Mucosa of descending colon (tissue), 3 donors: ENCODE measurements around the gene GPR137. TPM values are rescaled to one million over a fixed set of nuclear protein-coding genes. Genes with fewer than 3 reads are reported as not detected.

Experiments used
- ATAC-seq: fragments of 200-7000 bp; cut with Tn5 transposase; one replicate; pipeline ENCODE4 v1.9.1; 2020; ENCODE audit warnings: mild to moderate bottlenecking, moderate library complexity
- DNase-seq, 3 donors: peaks; one replicate each; pipeline ENCODE4 v3.0.0-alpha.2; 2020
- H3K36me3 ChIP-seq: fragments of 200-600 bp; one replicate; pipeline ENCODE4 v1.8.0; 2021; ENCODE audit warnings: low read depth, mild to moderate bottlenecking
- H3K4me1 ChIP-seq: fragments of 200-600 bp; one replicate; pipeline ENCODE4 v1.8.0; 2021; ENCODE audit warnings: low read depth, mild to moderate bottlenecking
- H3K4me3 ChIP-seq: fragments of 200-600 bp; one replicate; pipeline ENCODE4 v1.8.0; 2021; ENCODE audit warnings: mild to moderate bottlenecking
- H3K9me3 ChIP-seq: fragments of 200-600 bp; one replicate; pipeline ENCODE4 v1.8.0; 2021; ENCODE audit warnings: mild to moderate bottlenecking
- intact Hi-C, 2 donors: fragments of 100-400 bp; cut with DNase I in 1 of 2; cut with micrococcal nuclease in 1 of 2; formaldehyde crosslinking; loops; one replicate each; pipeline versions ENCODE4 v1.11.0 to v1.11.1; 2022; cut with DNase I, micrococcal nuclease
- total RNA-seq, 3 donors: library from RNA; stranded (reverse); fragmentation: NEBNext Ultra II Directional in 2 of 3; extraction: Animal tissue kit (Norgen Biotek cat#: 25700) in 2 of 3; gene quantifications; one replicate each; pipeline versions ENCODE4 v1.2.1 to v1.2.4, GENCODE V29; 2021 to 2023
- TF ChIP-seq, protein P1 (sequence below): fragments of 200-600 bp; IDR thresholded peaks from one replicate; pipeline ENCODE4 v1.8.0; 2022; ENCODE audit warnings: antibody characterized with exemption, mild to moderate bottlenecking
- donor health status: DM: no; HTN: no; CAD: no; lungs with moderate emphysema.
- donor health status: DM: no; HTN: no; CAD: no.
- donor health status: DM: no; HTN: yes; CAD: no.

Gene GPR137
- total RNA-seq, 3 donors from 2014 or later: 31.2 to 46.7 (median 40.6) TPM

DNA sequence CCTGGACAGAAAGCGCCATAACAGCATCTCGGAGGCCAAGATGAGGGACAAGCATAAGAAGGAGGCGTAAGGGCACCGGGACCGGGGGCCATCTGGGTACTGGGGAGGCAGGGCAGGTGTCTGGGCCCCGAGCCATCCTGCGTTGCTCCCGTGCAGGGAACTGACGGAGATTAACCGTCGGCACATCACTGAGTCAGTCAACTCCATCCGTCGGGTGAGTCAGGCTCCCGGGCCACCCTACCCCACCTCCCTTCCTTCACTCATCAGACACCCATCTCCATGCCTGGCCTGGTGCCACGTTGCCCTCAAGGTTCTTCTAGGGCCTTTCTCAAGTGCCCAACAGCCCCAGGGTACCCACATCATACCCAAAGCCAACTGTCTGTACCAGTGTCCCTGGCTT, 19.3 kb upstream of the GPR137 start:
- H3K36me3 ChIP-seq: peaks cover 4% of the 10 kb centered on the region
- TF ChIP-seq, protein P1, sequence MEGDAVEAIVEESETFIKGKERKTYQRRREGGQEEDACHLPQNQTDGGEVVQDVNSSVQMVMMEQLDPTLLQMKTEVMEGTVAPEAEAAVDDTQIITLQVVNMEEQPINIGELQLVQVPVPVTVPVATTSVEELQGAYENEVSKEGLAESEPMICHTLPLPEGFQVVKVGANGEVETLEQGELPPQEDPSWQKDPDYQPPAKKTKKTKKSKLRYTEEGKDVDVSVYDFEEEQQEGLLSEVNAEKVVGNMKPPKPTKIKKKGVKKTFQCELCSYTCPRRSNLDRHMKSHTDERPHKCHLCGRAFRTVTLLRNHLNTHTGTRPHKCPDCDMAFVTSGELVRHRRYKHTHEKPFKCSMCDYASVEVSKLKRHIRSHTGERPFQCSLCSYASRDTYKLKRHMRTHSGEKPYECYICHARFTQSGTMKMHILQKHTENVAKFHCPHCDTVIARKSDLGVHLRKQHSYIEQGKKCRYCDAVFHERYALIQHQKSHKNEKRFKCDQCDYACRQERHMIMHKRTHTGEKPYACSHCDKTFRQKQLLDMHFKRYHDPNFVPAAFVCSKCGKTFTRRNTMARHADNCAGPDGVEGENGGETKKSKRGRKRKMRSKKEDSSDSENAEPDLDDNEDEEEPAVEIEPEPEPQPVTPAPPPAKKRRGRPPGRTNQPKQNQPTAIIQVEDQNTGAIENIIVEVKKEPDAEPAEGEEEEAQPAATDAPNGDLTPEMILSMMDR: no peak
- H3K4me1 ChIP-seq: peaks cover 11% of the 10 kb centered on the region
- no peaks in the 10 kb centered on the region for H3K9me3 ChIP-seq
- DNase-seq: peak in 1 of 3 donors; percentile 55
- ATAC-seq: no peak
- no peak overlapping the region for H3K4me3 ChIP-seq
- intact Hi-C loops: no loop called here

DNA sequence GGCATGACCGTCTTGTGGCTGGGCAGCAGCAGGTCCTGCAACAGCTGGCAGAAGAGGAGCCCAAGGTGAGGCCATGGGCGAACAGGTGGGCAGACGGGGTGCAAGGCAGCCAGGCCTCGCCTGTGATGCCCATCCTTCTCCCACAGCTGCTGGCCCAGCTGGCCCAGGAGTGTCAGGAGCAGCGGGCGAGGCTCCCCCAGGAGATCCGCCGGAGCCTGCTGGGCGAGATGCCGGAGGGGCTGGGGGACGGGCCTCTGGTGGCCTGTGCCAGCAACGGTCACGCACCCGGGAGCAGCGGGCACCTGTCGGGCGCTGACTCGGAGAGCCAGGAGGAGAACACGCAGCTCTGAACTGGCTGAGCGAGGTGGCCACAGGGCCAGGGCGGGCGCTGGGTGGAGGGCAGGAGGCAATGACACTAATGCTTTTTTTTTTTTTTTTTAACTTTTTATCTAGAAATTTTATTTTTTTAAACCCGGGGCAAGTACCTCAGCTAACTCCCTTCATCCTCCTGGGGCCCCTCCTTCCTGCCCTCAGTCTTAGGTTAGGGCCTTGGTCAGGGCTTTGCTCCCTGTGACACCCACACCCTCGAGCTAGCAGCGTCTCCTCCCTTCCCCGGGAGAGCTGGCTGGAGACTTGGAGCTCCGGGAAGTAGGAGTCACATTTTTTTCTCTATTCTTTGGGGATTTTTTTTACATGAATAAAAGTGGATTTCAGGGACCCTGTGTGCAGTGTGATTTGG, 18.3 kb upstream of the GPR137 start:
- TF ChIP-seq, protein P1: no peak
- Histone ChIP-seq H3K4me3 (no peak overlapping the region), H3K36me3 (peaks cover 4% of the 10 kb centered on the region)

DNA sequence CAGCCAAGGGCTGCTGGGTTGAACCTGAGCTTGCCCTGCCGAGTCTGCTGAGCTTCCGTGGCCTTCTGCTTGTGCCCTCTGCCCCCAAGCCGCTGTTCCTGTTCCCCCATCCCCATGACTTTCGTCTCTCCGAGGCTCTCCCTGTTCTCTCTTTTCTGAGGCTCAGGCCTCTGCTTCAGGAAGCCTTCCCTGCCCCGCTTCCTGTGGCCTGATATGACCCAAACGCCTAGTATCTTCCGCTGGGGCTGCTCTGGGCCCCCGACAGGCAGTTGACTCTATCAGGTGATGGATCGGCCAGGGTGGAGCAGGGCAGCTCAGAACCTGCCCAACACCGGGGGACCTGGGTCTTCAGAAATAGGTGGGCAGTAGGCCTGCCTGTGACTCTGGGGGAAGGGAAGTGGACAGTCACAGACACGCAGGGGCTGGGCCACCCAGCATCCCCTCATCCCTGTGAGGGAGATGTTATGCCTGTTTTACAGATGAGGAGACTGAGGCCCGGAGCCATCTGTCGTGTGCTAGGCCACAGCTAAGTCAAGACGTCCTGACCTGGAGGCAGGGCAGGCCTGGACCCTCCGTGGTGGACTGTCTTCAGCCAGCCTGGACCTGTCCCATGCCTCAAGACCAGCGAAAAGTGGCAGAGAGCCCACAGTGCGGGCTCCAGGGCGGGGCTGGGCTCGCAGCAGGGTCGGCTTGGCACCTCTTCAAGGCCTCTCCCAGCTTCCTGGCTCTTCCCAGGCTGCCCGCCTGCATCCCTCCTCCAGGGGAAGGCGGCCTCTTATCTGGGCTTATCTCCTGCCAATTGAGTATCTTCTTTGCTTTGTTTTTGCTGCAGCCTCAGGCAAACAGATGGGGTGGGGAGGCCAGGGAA, 17.4 kb upstream of the GPR137 start:
- intact Hi-C loops: no loop called here
- TF ChIP-seq, protein P1: no peak
- ATAC-seq: peak; percentile 10

More for the DNA sequence above, 18.3 kb upstream of the GPR137 start:
- H3K9me3 ChIP-seq: no peaks in the 10 kb centered on the region
- intact Hi-C loops: no loop called here
- no peak for ATAC-seq
- H3K4me1 ChIP-seq: peaks cover 18% of the 10 kb centered on the region
- DNase-seq: no peak

DNA sequence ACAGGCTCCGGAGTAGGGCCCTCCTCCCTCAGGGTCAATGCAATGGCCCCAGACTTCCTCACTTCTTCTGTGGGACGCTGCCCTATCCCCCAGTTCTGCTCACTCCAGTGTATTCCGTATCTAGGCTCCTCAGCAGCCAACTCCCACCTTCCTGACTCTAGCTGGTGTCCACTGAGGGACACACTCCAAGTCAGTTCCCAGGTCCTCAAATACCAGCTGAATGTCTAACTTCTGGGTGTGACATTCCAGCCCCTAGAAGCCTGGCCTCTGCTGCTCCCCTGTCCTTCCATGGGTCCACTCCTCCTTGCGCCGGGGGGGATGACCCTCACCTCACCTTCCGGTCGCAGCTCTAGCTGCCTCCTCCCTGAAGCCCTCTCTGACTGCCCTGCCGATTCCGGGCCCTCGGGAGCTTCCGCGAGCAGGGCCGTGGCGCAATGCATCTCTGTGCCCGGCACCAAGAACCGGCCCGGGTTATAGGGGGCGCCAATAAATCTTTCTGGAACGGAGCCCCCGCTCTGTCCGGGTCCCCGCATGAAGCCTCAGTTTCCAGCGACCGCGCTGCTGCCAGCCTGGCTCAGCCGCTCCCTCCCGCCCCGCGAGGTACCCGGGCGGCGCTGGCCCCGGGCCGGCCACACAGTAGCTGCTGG, 16.6 kb upstream of the GPR137 start:
- DNase-seq: peak; percentile 74 to 87 (median 83)
- intact Hi-C loops: no loop called here
- peak overlapping the region; percentile 46 for H3K4me3 ChIP-seq
- no peaks in the 10 kb centered on the region for H3K9me3 ChIP-seq
- peaks cover 4% of the 10 kb centered on the region for H3K36me3 ChIP-seq
- peaks cover 32% of the 10 kb centered on the region for H3K4me1 ChIP-seq
- ATAC-seq: peak; percentile 21
- TF ChIP-seq, protein P1: no peak

More for the DNA sequence above, 17.4 kb upstream of the GPR137 start:
- DNase-seq: peak; percentile 80 to 87 (median 83)
- Histone ChIP-seq H3K4me1 (peaks cover 27% of the 10 kb centered on the region), H3K9me3 (no peaks in the 10 kb centered on the region), H3K4me3 (no peak overlapping the region), H3K36me3 (peaks cover 4% of the 10 kb centered on the region)

DNA sequence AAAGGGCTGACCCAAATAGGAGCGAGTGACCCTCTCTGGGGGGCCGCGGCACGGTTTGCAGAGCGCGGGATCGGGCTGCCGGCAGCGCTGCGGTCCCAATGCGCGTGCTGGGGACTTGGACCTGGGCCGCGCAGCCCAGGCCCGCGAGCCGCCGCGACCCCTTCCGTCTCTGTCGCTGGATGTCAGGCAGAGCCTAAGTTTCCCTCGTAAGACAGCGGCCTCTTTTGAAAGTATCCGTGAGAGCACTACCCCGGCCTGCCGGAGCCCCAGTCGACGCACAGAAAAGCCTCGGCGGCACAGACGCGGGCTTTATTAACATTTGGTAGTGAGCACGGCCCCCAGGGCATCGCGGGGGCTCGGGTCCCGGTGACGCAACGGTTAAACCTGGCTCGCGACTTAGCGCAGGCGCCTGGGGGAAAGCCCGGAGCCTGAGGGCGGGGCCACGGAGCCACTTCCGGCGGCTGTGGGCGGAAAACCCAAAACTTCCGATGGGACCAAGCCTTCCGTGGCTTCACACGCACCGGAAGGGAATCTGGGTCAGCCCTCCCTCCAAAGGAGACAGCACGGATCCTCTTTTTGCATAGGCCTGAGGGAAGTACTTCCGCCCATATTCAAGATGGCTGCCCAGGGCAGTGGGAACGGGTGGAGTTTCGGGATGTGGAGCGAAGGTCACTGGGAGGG, 16.0 kb upstream of the GPR137 start:
- TF ChIP-seq, protein P1: no peak
- H3K9me3 ChIP-seq: no peaks in the 10 kb centered on the region
- H3K4me3 ChIP-seq: peak overlapping the region; percentile 46
- DNase-seq (peak; percentile 97 to 98 (median 98)), ATAC-seq (peak; percentile 81)
- intact Hi-C loops: no loop called here
- peaks cover 4% of the 10 kb centered on the region for H3K36me3 ChIP-seq
- H3K4me1 ChIP-seq: peaks cover 35% of the 10 kb centered on the region
